HG02973 (cell line): ENCODE measurements around the gene GLI3.

Experiments
- ATAC-seq: cut with Tn5 transposase; IDR thresholded peaks from one replicate; pipeline ENCODE4 v1.9.1; 2021; ENCODE audit warnings: moderate library complexity; ENCODE audit not compliant: unreplicated experiment

GLI3 gene

GRCh38 chr7:42145539-42145938 is 91.5 kb downstream of the GLI3 start:
- no peak for ATAC-seq

GRCh38 chr7:42144604-42145003 is 92.4 kb downstream of the GLI3 start:
- ATAC-seq: no peak

GRCh38 chr7:42143711-42144600 is 93.1 kb downstream of the GLI3 start:
- no peak for ATAC-seq

DNA sequence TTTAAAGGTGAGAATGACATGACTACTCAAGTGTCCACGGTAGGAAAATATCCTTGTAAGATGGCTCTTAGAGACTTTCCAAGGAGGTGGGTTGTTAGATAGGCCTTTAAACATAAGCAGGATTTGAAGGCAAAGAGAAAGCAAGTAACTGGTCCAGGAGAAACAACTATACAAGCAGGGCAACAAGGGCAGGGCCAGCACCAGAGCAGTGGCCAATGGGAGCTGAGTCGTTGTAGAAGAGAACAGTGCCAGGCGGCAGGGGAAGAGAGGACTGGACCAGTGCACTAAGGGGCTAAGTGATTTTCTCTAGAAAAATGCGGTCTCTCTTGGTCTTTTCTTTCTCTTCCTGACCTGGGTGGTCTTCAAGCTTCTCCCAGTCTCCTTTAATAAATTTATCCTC is 94.9 kb downstream of the GLI3 start:
- no peak for ATAC-seq

GRCh38 chr7:42139751-42140150 is 97.3 kb downstream of the GLI3 start:
- no peak for ATAC-seq

DNA sequence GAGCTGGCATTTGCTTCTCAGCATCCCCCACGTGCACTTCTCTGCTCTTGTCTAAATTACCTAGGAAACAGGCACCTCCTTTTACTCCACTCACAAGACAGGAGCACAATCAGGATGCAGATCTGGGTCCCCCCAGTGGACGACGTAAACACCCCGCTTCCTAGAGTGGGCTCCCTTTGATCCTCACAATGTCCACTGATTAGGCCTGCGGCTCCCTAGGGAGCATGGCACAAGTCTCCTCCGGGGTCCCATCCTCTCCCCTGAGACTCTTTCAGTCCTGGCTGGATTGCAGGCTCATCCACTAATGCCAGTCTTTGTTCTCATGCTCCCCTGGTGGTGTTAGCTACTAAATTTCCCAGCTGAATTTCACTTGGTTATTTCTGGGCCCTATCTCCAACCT is 98.3 kb downstream of the GLI3 start:
- ATAC-seq: no peak

GRCh38 chr7:42137941-42138340 is 99.1 kb downstream of the GLI3 start:
- ATAC-seq: no peak

DNA sequence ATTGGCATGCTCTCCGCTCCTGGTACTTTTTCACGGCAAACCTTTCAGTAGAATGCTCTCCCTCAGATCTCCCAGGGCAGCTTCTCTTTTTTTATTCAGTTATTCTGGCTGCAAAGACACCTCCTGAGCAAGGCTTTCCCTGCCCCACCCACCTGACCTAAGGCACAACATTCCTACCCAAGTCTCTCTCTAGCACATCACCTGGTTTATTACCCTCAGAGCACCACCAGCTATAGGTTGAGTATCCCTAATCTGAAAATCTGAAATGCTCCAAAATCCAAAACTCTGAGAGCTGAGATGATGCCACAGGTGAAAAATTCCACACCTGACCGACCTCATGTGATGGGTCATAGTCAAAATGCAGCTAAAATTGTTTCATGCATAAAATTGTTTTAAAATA is 99.6 kb downstream of the GLI3 start:
- no peak for ATAC-seq

- no peak for ATAC-seq
Measured at GRCh38 chr7:42135728-42136127, 101.3 kb downstream of the GLI3 start.

- no peak for ATAC-seq
Measured at GRCh38 chr7:42134276-42134876, 102.6 kb downstream of the GLI3 start.

- no peak for ATAC-seq
Measured at GRCh38 chr7:42133321-42133720, 103.7 kb downstream of the GLI3 start.

DNA sequence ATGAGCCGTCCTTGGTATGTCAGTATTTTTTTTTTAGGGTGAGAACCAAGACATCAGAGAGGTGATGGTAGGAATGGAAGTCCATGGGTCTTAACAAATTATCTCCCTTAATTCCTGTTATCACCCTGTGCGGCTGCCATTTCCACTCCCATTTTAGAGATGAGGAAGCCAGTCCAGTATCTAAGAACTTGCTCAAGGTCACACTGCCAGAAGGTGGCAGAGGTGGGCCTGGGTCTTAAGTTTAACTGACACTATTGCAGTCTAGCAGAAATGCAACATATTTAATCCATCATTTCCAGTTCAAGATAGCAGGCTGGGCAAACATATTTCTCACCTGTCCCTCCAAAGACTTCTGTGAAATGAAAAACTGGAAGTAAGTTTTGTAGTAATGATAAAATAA is 108.3 kb downstream of the GLI3 start:
- no peak for ATAC-seq

DNA sequence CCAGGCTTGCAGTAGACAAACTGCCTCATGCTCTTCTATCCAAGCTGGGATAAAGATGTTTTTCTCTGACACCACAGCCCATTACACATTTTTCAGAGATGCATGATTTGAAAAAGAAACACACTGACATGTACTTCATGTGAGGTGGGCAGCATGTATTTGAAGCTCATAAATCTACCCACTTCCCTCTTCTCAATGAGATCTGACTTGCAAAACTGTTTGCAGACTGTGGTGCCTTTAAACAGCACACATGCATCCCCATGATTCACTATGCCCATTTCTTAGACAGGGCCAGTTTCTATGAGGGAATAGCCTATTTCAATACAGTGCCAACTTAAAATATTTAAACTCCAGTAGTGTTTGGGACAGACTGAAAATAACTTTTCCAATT is 109.8 kb downstream of the GLI3 start:
- no peak for ATAC-seq

DNA sequence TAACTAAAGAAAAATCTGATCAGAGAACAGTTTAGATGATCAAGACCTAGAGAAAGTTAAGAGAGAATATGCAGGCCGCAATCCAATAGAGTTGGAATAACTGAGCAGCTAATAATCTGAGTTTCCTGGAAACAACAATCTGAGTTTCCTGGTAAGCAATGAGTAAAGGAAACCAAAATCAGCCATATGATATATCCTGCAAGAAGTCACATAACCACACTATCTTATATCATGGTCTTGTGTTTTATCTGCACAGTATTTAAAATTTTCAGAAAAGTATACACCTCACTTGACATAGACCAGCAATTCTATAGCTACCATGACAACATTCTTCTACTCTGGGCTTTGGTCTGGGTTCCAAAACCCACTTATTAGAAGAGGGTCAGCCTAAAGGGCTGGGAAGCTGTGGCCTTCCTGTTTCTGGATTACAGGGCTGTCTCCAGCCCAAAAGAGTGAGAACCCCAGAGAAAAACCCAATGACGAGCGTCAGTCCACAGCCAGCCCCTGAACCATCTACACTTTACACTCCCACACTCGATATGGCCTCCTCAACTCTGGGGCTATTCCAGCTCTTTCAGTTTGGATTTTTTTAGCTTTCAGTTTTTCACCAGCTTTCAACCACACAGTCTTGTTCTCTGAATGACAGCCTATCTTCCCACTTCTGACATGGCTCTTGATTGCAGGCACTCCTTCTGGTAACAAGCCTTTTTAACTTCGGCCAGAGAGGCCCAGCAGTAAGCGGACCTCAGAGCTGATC is 110.4 kb downstream of the GLI3 start:
- no peak for ATAC-seq

DNA sequence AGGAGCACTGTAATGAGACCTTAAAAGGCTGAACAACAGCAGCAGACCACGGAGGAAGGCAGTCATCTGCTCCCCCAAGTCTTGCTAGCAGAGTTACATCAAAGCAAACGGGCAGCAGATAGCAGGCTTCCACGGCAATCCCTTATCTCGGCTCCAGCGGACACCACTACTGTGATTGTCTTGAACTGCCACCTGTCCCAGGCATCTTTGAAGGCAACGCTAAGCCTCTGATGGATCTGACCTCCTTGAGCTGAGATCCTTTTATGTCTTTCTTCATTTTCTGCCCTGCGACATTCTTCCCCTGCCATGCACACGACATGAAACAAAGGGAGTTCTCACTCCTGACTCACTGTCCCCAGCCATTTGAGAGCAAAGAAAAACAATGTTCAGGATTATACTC is 111.7 kb downstream of the GLI3 start:
- ATAC-seq: no peak

GRCh38 chr7:42123716-42124115 is 113.3 kb downstream of the GLI3 start:
- no peak for ATAC-seq

DNA sequence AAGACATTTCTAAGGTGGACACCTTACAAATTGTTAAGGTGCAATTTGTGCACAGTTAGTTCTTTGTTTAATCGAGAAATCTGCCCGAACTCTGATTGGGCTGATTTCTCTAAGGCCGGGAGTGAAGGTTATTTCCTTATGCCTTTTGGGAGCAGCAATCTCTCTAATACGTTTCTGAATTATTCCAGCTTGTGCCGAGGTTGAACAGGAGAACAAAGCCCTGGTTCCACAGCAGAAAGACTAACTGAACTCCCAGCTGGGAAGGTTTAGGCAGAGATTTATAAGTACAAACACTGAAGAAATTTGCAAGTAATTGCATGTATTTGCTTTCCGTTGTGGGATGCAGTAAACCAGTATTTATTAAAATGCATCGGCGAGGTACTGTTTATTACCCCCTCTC is 116.8 kb downstream of the GLI3 start:
- ATAC-seq: no peak

- ATAC-seq: no peak
Measured at GRCh38 chr7:42117201-42117600, 119.8 kb downstream of the GLI3 start.

- ATAC-seq: no peak
Measured at GRCh38 chr7:42115795-42116194, 121.2 kb downstream of the GLI3 start.

GRCh38 chr7:42110333-42110732 is 126.7 kb downstream of the GLI3 start:
- no peak for ATAC-seq

DNA sequence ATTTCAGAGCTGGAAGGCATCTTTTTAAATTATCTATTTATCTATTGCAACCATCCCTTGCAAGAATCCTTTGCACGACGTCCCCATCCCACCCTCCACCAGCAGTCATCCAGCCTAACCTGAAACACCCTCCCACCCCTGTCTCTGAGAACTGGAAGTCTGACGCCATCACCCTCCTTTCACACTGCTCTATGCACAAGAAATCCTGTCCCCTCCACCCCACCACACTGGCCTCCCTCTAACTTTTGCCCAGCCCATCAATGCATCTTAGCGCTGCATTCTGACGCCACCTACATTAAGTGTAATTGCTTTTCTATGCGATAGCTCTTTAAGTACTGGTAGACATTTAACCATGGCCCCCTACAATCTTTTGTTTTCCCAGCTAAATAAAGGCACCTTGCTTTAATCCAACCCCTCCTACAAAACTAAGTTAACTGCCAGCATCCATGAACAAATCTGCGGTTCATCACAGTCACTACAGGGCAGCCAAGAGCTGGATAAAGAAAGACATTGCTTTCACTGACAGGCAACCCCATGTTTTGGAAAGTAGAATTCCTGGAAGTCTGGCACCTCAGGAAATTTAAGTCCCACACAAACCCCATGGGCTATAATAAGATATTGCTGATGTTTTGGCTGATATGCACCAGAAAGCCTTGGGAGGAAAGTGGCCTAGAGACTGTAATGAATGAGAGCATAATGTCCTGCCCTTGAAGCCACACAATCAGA is 128.0 kb downstream of the GLI3 start:
- ATAC-seq: no peak
